Activated CD8-positive, alpha-beta memory T cell treated with anti-CD3 and anti-CD28 coated beads, Interleukin-2, amount 50 U/mL, for 24 hours (primary cell): ENCODE results near the gene MSN.
"Not testable (repeated sequence)": the region's sequence is repeated elsewhere in the genome, so short reads cannot be mapped to it uniquely, and the experiment has no call there.

Experiments used
- DNase-seq: peaks from one replicate; pipeline ENCODE4 v3.0.0-alpha.2; 2020; ENCODE audit errors: extremely low read depth

MSN gene

DNA sequence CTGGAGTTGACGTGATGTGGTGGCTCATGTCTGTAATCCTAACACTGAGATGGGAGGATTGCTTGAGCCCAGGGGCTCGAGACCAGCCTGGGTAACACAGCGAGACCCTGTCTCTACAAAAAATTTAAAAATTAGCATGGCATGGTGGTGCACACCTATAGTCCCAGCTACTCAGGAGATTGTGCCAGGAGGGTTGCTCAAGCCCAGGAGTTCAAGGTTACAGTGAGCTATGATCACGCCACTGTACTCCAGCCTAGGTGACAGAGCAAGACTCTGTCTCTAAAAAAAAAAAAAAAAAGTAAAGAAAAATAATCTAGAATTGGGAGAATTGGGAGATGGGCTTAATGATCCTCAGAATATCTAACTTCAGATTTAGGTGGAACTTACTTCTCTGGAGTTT lies 51.1 kb downstream of the MSN start:
- DNase-seq = no peak

DNA sequence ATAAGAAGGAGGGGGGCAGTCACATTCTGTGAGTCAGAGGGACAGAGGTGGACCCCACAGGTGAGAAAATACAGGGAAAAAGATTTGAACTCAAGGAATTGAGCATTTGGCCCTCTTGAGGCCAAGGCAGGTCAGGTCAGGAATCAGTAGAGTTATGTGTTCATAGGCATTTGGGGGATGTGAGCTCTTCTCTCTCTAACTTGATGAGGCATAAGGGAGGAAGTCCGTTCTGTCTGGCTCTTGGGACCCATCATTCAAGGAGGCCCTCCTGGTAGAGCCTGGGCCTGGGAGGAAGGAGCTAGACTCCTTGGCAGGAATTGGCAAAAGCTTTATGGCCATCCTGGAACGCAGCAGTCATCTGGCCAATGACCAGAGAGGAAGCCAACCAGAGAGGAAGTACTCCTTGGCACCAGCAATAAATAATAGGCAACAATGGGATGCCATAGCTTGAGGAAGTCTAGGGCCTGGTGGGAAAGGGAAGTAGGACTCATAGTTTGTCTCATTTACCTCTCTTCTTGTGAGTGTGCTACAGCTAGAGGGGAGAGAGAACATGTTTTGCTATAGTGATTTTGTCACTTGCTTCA lies 53.0 kb downstream of the MSN start:
- DNase-seq = no peak

DNA sequence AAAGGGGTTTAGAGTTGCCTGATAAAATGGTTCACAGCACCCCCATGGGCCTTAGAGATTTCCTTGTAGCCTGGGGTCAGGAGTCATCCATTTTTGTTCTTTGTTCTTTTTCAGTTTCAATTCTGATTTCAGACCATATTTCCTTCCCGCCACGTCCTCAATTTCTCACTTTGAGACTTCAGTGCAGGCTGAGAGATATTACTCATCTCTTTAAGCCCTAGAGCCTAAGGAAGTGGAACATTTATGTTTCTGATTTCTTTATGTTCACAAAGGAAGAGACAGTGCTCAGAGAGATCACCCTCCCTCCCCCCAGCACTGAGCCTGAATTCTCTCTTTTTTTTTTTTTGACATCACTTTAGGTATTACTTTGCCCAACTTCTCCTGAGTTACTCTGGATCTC lies 56.3 kb downstream of the MSN start:
- DNase-seq = no peak

GRCh38 chrX:65726715-65727114 lies 59.3 kb downstream of the MSN start:
- DNase-seq = no peak

GRCh38 chrX:65731684-65732289 lies 64.3 kb downstream of the MSN start:
- DNase-seq = no peak

DNA sequence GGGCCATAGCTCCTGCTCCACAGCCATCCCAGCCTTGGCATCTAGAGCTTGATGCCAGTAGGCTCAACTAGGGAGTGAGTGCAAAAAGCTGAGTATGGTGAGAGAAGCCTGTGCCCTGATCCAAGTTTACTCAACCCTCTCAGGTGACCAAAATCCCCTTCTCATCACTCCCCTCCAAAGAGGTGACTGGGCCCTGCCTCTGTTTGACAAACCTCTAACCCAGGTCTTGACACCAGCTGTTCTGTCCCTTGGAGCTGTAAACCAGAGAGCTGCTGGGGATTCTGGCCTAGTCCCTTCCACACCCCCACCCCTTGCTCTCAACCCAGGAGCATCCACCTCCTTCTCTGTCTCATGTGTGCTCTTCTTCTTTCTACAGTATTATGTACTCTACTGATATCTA lies 73.5 kb downstream of the MSN start:
- DNase-seq = no peak

GRCh38 chrX:65741823-65742222 lies 74.4 kb downstream of the MSN start:
- no peak for DNase-seq

- no peak for DNase-seq
Measured at GRCh38 chrX:65744965-65745364, 77.5 kb downstream of the MSN start.

DNA sequence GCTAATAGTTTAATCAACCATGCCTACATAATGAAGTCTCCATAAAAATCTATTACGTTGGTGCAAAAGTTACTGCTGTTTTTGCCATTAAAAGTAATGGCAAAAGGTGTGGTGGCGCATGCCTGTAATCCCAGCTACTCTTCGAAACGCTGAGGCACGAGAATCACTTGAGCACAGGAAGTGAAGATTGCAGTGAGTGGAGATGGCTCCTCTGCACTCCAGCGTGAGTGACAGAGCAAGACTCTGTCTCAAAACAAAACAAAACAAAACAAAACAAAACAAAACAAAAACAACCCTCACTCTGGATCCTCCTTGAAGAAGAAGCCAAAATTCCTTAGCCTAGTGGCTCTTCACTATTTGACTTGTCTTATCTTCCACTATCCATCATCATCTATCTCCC lies 78.0 kb downstream of the MSN start:
- no peak for DNase-seq

DNA sequence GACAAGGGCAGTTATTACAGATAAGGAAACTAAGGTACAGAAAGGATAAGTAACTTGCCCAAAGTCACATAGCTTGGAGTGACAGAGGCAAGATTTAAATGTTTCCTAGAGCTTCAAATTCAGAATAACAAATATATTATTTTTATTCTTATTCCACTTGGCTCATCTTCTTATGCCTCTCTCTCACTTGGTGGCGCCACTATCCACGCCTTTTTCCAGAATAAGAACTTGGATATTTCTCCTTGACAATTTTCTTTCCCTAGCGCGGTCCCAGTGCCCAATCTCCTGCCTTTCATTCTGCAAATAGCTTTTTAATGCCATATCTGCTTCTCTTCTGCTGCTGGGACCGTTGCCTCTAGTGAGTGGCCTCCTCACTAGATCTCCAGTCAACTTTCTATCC lies 78.5 kb downstream of the MSN start:
- DNase-seq = no peak

DNA sequence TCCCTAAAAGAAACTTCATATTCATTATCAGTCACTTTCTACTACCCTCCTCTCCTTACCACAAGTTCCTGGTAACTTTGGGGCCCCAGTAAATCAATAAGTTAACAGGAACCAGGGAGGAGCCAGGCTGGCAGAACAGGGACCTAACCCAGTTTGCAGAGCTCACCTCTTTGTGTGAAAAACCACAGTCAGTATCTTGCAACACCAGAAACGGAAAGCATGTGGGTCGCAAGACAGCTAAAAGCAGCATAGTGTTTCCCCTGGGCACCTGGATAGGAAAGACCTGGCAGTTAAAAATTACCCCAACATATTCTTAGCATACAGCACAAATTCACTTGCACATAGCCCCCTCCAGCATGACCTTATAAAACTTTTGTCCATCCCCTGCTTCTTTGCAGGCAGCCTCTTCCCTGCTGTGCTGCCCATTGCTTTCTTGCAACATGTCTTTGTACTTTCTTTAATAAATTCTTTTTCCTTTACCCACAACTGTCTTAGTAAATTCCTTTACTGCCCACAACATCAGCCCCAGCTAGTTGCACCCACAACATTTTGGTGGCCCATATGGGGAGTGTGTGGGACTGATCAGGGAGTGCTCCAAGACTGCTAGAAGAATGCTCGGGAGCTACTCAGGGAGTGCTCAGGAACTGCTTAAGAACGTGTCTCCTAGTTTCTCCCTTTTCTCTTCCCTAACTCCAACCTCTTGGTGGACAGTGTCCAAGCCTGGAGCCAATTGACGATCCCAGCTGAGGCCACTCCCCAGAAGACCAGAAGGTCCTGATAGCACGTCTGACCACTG lies 83.4 kb downstream of the MSN start:
- no peak for DNase-seq

- DNase-seq = no peak
Measured at GRCh38 chrX:65751519-65751918, 84.1 kb downstream of the MSN start.

- DNase-seq = no peak
Measured at GRCh38 chrX:65752294-65752693, 84.8 kb downstream of the MSN start.

DNA sequence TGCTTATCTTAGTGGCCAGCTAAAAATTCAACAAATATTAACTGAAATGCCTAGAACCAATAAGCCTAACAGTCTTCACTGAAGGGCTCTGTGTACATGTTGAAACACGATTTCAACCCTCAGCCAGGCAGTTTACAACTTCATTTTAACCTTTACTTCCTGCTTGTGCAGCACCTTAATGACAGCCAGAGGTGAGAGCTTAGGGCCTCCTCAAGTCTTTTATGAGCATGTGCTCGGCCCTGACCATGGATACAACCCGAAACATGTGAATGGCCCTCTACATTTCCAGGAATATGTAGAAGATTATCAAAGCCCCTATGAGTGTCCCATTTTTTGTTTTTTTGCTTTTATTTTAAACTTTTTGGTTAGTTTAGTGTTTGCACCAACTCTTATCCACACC lies 88.3 kb downstream of the MSN start:
- no peak for DNase-seq

- no peak for DNase-seq
Measured at GRCh38 chrX:65757943-65758342, 90.5 kb downstream of the MSN start.

GRCh38 chrX:65758505-65758904 lies 91.1 kb downstream of the MSN start:
- no peak for DNase-seq

DNA sequence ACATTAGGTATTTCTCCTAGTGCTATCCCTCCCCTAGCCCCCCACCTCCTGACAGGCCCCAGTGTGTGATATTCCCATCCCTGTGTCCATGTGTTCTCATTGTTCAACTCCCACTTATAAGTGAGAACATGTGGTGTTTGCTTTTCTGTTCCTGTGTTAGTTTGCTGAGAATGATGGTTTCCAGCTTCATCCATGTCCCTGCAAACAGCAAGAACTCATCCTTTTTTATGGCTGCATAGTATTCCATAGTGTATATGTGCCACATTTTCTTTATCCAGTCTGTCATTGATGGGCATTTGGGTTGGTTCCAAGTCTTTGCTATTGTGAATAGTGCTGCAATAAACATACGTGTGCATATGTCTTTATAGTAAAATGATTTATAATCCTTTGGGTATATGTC lies 92.1 kb downstream of the MSN start:
- DNase-seq = not testable (repeated sequence)

DNA sequence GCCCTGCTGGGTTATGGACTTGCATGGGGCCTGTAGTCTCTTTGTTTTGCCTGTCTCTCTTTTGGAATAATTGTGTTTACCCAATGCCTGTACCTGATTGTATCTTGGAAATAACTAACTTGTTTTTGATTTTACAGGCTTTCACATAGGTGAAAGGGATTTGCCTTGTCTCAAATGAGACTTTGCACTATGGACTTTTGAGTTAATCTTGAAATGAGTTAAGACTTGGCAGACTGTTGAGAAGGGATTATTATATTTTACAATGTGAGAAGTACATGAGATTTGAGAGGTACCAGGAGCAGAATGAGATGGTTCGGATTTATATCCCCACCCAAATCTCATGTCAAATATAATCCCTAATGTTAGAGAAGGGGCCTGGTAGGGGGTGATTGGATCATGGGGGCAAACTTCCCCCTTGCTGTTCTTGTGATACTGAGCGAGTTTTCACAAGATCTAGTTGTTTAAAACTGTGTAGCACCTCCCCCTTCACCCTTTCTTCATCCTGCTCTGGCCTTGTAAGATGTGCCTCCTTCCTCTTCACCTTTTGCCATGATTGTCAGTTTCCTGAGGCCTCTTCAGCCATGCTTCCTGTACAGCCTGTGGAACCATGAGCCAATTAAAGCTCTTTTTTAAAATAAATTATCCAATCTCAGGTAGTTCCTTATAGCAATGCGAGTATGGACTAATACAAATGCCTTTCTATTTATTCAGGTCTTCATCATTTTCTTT lies 102.3 kb downstream of the MSN start:
- no peak for DNase-seq

GRCh38 chrX:65772842-65773241 lies 105.4 kb downstream of the MSN start:
- no peak for DNase-seq

- DNase-seq = no peak
Measured at GRCh38 chrX:65781845-65782244, 114.4 kb downstream of the MSN start.

DNA sequence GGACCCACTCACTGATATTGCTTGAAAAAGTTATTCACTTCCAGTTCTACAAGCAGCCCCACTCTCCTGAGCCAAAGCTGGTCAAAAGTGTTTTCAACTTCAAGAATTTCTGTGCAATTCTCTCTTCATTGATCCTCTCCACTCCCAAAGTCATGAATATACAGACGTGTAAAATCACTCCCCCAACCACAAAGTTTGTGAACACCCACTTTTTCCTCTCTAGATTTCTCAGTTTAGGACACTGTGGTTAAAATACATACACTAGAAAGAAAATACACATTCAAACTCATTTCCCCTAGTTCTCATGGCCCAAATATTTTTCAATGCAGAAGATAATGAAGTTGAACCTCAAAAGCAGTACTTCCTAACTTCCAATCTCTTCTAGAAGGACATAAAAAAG lies 116.3 kb downstream of the MSN start:
- no peak for DNase-seq
